HG02840 (cell line): ENCODE measurements around the gene FAM185A.
"Not testable (repeated sequence)": the region's sequence is repeated elsewhere in the genome, so short reads cannot be mapped to it uniquely, and the experiment has no call there.

Experiments used
- ATAC-seq: cut with Tn5 transposase; IDR thresholded peaks from one replicate; pipeline ENCODE4 v1.9.1; 2021; ENCODE audit warnings: mild to moderate bottlenecking, moderate library complexity, moderate number of reproducible peaks; ENCODE audit not compliant: unreplicated experiment, low FRiP score

FAM185A gene

GRCh38 chr7:102828286-102828685 is 79.5 kb downstream of the FAM185A start:
- ATAC-seq, result no peak

- ATAC-seq, result no peak
Measured at GRCh38 chr7:102829075-102829474, 80.3 kb downstream of the FAM185A start.

GRCh38 chr7:102830197-102830596 is 81.4 kb downstream of the FAM185A start:
- ATAC-seq, result no peak

GRCh38 chr7:102832674-102833073 is 83.9 kb downstream of the FAM185A start:
- no peak for ATAC-seq

- ATAC-seq, result no peak
Measured at GRCh38 chr7:102833343-102833742, 84.5 kb downstream of the FAM185A start.

- ATAC-seq, result no peak
Measured at GRCh38 chr7:102834466-102834865, 85.7 kb downstream of the FAM185A start.

GRCh38 chr7:102834999-102835398 is 86.2 kb downstream of the FAM185A start:
- no peak for ATAC-seq

- ATAC-seq, result no peak
Measured at GRCh38 chr7:102836191-102836919, 87.6 kb downstream of the FAM185A start.

- ATAC-seq, result no peak
Measured at GRCh38 chr7:102836977-102837376, 88.2 kb downstream of the FAM185A start.

- no peak for ATAC-seq
Measured at GRCh38 chr7:102837802-102838201, 89.0 kb downstream of the FAM185A start.

- ATAC-seq, result not testable (repeated sequence)
Measured at GRCh38 chr7:102838572-102839101, 89.8 kb downstream of the FAM185A start.

GRCh38 chr7:102840404-102840803 is 91.6 kb downstream of the FAM185A start:
- ATAC-seq, result no peak

GRCh38 chr7:102841290-102841689 is 92.5 kb downstream of the FAM185A start:
- no peak for ATAC-seq

- ATAC-seq, result no peak
Measured at GRCh38 chr7:102842284-102842683, 93.5 kb downstream of the FAM185A start.

GRCh38 chr7:102843850-102844249 is 95.1 kb downstream of the FAM185A start:
- peak; percentile 58 for ATAC-seq

- no peak for ATAC-seq
Measured at GRCh38 chr7:102845346-102845745, 96.5 kb downstream of the FAM185A start.

GRCh38 chr7:102849079-102849478 is 100.3 kb downstream of the FAM185A start:
- no peak for ATAC-seq

- ATAC-seq, result no peak
Measured at GRCh38 chr7:102849538-102849937, 100.7 kb downstream of the FAM185A start.

- ATAC-seq, result no peak
Measured at GRCh38 chr7:102856036-102856435, 107.2 kb downstream of the FAM185A start.
